Vagina (tissue), 2 donors: ENCODE data around the gene UNC93A.

Experiments
- POLR2A ChIP-seq, 2 donors: fragments of 450-650 bp; IDR thresholded peaks; one replicate each; pipeline ENCODE4 v1.6.1; 2017; ENCODE audit warnings: antibody characterized with exemption in 2 of 2, mild to moderate bottlenecking in 2 of 2, moderate library complexity in 2 of 2
- TF ChIP-seq, protein P1 (sequence below), 3 experiments: fragments of 450-650 bp in 2 of 3; fragments of 200-600 bp in 1 of 3; sonication (generic) in 1 of 3; IDR thresholded peaks; one replicate each; pipeline ENCODE4 v1.5.1; 2017 to 2019; ENCODE audit warnings: antibody characterized with exemption in 3 of 3, mild to moderate bottlenecking in 2 of 3, moderate library complexity in 2 of 3

DNA sequence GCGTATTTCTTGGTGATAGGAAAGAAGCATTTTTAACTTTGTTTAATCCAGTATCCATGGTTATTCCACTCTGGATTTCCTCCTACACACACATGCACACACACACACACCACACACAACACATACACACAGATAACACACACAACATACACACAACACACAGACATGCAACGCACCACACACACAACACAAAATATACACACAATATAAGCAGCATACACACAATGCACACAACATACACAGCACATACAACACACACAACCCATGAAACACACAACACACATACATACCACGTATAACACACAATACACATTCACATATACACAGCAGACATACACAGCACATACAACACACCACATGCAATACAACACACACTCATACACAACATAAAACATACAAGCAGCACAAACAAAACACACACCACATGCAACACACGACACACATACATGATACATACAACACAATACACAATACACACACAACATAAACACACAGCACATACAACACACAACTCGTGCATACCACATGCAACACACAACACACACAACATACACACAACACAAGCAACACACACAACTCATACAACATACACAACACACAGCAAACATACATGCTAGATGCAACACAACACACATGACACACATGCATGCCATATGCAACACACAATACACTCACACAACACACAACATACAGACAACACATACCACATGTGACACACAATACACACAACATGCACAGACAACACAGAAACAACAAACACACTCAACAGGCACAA, 46.7 kb downstream of the UNC93A start:
- TF ChIP-seq, protein P1, sequence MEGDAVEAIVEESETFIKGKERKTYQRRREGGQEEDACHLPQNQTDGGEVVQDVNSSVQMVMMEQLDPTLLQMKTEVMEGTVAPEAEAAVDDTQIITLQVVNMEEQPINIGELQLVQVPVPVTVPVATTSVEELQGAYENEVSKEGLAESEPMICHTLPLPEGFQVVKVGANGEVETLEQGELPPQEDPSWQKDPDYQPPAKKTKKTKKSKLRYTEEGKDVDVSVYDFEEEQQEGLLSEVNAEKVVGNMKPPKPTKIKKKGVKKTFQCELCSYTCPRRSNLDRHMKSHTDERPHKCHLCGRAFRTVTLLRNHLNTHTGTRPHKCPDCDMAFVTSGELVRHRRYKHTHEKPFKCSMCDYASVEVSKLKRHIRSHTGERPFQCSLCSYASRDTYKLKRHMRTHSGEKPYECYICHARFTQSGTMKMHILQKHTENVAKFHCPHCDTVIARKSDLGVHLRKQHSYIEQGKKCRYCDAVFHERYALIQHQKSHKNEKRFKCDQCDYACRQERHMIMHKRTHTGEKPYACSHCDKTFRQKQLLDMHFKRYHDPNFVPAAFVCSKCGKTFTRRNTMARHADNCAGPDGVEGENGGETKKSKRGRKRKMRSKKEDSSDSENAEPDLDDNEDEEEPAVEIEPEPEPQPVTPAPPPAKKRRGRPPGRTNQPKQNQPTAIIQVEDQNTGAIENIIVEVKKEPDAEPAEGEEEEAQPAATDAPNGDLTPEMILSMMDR (IDR thresholded peaks at IDR 0.05): no peak
- no peak for TF ChIP-seq POLR2A (IDR thresholded peaks at IDR 0.05)
